ENCODE data around the gene ZBED6.

GRCh38 chr1:203769505-203770343, 25.7 kb upstream of the ZBED6 start:
- TF ChIP-seq POLR2A (IDR thresholded peaks at IDR 0.05) (no peak), CTCF (IDR thresholded peaks at IDR 0.05) (no peak)
